Mucosa of stomach (tissue), 1 donor: ENCODE measurements around the gene UNC79.
"Not testable (repeated sequence)": the region's sequence is repeated elsewhere in the genome, so short reads cannot be mapped to it uniquely, and the experiment has no call there.

Experiments
- H3K27me3 ChIP-seq: one replicate; pipeline ENCODE4 v1.7.0; 2013; ENCODE audit warnings: mild to moderate bottlenecking, low read length; ENCODE audit not compliant: control insufficient read depth, insufficient read depth
- H3K36me3 ChIP-seq: one replicate; pipeline ENCODE4 v1.7.0; 2013; ENCODE audit warnings: low read length; ENCODE audit not compliant: control insufficient read depth, insufficient read depth
- H3K4me1 ChIP-seq: one replicate; pipeline ENCODE4 v1.7.0; 2013; ENCODE audit warnings: mild to moderate bottlenecking, low read length; ENCODE audit not compliant: control insufficient read depth, insufficient read depth
- H3K4me3 ChIP-seq: one replicate; pipeline ENCODE4 v1.7.0; 2013; ENCODE audit warnings: low read length
- H3K9ac ChIP-seq: one replicate; pipeline ENCODE4 v1.7.0; 2013; ENCODE audit warnings: mild to moderate bottlenecking, low read length, moderate library complexity
- H3K9me3 ChIP-seq: one replicate; pipeline ENCODE4 v1.7.0; 2013; ENCODE audit warnings: mild to moderate bottlenecking, low read length, moderate library complexity; ENCODE audit not compliant: control insufficient read depth
- donor health status: Pancreatic carcinoma.

The UNC79 gene

DNA sequence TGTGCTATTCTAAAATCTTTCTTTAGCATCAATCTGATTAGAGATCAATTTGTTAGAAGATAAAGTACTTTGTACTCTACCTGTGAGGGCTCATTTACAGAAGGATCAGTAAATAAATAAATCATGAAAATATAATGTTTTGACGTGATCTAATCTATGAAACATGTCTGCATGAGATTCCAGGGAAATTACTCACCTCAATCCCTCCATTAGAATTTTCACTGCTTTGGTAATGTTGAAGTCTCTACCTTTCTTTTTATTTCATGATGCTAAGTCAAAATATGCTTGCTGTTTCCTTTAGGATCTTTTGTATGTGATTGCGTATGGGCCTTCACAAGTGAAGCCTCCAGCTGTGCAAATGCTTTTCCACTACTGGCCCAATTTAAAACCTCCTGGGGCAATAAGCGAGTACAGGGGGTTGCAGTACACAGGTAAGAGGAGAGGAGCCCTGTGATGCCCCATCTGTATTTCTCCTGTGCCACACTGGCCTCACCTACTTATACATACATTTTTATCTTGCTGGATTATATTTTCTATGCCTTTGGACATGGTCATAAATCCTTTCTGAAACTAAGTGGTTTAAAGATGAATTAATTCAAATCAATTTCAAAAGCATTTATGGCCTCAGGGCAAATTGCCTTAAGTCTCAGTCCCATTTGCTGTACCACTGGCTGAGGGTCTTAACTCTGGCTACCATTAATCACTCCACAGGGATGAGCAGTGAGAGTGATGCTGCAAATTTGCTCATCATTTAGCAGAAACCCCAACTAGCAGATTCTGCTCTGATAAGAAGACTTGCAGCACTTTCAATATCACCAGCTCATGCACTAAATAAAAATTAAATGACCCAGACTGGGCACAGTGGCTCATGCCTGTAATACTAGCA, 66.4 kb downstream of the UNC79 start:
- Histone ChIP-seq H3K36me3 (no peaks in the 10 kb centered on the region), H3K9ac (no peak overlapping the region), H3K4me3 (no peak overlapping the region), H3K27me3 (no peaks in the 10 kb centered on the region), H3K9me3 (no peaks in the 10 kb centered on the region), H3K4me1 (no peaks in the 10 kb centered on the region)

- H3K9ac ChIP-seq: no peak overlapping the region
- H3K27me3 ChIP-seq: no peaks in the 10 kb centered on the region
- no peaks in the 10 kb centered on the region for H3K9me3 ChIP-seq
- no peaks in the 10 kb centered on the region for H3K4me1 ChIP-seq
- H3K4me3 ChIP-seq: no peak overlapping the region
- no peaks in the 10 kb centered on the region for H3K36me3 ChIP-seq
Measured at GRCh38 chr14:93510056-93510455, 79.3 kb downstream of the UNC79 start.

DNA sequence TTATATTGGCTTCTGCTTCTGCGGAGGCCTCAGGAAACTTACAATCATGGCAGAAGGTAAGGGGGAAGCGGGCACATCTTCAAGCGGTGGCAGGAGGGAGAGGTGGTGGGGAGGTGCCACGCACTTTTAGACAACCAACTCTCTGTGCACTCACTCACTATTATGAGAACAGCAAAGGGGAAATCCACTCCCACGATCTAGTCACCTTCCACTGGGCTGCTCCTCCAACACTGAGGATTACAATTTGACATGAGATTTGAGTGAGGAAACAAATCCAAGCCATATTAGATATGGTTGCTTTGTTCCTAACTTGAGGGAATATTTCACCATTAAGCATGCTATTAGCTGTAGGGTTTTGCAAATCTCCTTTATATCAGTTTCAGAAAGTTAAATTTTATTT, 80.3 kb downstream of the UNC79 start:
- H3K4me3 ChIP-seq: no peak overlapping the region
- H3K36me3 ChIP-seq: no peaks in the 10 kb centered on the region
- no peaks in the 10 kb centered on the region for H3K4me1 ChIP-seq
- H3K27me3 ChIP-seq: no peaks in the 10 kb centered on the region
- H3K9me3 ChIP-seq: no peaks in the 10 kb centered on the region
- H3K9ac ChIP-seq: no peak overlapping the region

DNA sequence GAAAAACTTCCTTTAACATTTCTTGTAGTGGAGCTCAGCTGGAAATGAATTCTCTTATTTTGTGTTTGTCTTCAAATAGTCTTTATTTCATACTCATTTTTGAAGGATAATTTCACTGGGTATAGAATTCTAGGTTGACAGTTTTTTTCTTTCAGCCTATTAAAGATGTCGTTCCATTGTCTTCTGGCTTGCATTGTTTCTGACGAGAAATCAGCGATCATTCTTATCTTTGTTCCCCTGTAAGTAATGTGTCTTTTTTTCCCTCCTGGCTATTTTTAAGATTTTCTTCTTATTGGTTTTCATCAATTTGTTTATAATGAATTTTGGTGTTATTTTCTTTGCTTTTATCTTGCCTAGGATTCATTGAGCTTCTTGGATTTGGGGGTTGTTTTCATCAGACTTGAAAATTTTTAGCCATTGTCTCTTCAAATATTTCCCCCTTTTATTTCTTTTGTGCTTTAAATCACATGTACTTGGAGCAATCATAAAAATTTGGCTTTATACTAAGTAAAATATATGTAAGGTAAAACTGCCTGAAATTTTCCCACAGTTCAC, 89.4 kb downstream of the UNC79 start:
- Histone ChIP-seq H3K36me3 (no peaks in the 10 kb centered on the region), H3K4me1 (no peaks in the 10 kb centered on the region), H3K9me3 (no peaks in the 10 kb centered on the region), H3K9ac (no peak overlapping the region), H3K4me3 (no peak overlapping the region), H3K27me3 (no peaks in the 10 kb centered on the region)

DNA sequence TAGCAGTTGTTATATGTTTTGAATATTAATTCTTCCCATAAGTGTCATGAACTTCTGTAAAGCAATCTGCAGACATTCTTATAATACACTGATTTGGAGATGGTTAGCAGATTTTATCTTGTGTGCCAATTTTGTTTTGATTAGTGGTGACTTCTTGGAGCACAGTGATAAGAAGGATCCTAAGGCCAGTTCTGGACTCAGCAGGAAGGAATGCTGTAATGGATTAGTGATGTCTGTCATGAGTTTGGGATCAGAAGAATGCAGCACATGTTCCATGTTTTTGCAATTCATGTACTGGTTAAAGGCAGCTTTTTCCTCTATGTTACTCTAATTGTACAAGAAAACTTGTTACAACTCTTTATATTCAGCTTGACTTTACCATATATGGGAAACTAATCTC, 91.5 kb downstream of the UNC79 start:
- Histone ChIP-seq H3K4me1 (no peaks in the 10 kb centered on the region), H3K4me3 (no peak overlapping the region), H3K9me3 (no peaks in the 10 kb centered on the region)

DNA sequence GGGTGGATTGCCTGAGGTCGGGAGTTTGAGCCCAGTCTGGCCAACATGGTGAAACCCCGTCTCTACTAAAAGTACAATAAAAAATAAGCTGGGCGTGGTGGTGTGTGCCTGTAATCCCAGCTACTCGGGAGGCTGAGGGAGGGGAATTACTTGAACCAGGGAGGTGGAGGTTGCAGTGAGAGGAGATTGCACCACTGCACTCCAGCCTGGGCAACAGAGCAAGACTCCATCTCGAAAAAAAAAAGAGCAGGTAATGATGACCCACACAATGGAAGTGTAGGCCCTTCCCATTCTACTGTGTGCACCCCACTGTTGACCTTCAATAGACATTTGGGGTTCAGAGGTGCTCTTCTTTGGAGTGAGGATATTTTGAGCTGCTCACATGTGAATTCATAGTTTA, 94.5 kb downstream of the UNC79 start:
- not testable (repeated sequence) for H3K27me3 ChIP-seq, H3K9ac ChIP-seq, H3K4me3 ChIP-seq, H3K4me1 ChIP-seq, H3K9me3 ChIP-seq, H3K36me3 ChIP-seq

More for the DNA sequence above, 91.5 kb downstream of the UNC79 start:
- Histone ChIP-seq H3K27me3 (no peaks in the 10 kb centered on the region), H3K9ac (no peak overlapping the region), H3K36me3 (no peaks in the 10 kb centered on the region)

DNA sequence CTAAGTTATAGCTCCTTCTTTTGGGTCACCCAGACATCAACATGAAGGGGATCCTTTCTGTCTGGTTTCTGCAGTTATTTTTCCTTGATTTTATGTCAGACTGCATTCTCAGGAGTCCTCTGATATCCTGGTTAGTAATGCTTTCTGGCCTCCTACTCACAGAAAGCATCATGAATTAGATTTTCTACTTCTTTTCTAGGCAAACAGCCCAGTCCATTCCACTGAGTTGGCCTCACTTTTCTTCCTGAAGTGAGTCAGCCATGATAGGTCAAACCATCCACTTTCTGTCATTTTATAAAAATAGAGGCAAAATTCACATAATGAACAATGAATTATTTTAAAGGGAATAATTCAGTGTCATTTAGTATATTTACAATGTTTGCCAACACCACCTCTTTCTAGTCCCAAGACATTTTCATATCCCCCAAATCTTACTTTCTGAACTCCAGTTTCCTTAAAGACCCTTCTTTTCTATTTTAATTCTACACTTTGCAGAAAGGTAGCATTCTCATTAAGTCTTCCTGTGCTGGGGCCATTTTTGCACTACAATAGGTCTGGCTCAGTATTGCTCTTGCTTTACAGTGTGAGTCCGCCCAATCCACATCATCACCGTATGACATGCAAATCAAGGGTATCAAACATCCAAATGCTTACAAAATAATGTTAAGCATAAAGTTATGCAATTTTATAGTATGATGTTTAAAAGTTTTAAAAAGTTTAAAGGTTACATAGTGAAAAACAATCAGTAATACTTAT, 95.1 kb downstream of the UNC79 start:
- Histone ChIP-seq H3K9ac (no peak overlapping the region), H3K9me3 (no peaks in the 10 kb centered on the region), H3K4me1 (no peaks in the 10 kb centered on the region), H3K36me3 (no peaks in the 10 kb centered on the region), H3K4me3 (no peak overlapping the region), H3K27me3 (no peaks in the 10 kb centered on the region)

DNA sequence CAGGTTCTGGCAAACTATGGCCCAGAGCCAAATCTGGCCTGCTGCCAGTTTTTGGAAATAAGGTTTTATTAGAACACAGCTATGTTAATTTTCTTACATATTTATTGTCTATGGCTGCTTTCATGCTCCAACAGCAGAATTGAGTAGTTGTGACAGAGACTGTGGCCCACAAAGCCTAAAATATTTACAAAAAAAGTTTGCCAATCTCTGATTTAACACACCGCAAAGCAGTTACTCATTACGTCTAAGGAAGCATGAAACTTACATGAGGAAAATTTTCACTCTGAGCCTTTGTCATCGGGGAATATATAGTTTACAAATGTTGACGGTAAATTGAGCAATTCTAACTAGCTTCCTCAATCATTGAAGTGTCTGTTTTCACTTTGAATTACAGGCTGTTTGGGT, 96.5 kb downstream of the UNC79 start:
- no peak overlapping the region for H3K4me3 ChIP-seq
- no peaks in the 10 kb centered on the region for H3K36me3 ChIP-seq
- no peaks in the 10 kb centered on the region for H3K4me1 ChIP-seq
- H3K9me3 ChIP-seq: no peaks in the 10 kb centered on the region
- no peaks in the 10 kb centered on the region for H3K27me3 ChIP-seq
- H3K9ac ChIP-seq: no peak overlapping the region

DNA sequence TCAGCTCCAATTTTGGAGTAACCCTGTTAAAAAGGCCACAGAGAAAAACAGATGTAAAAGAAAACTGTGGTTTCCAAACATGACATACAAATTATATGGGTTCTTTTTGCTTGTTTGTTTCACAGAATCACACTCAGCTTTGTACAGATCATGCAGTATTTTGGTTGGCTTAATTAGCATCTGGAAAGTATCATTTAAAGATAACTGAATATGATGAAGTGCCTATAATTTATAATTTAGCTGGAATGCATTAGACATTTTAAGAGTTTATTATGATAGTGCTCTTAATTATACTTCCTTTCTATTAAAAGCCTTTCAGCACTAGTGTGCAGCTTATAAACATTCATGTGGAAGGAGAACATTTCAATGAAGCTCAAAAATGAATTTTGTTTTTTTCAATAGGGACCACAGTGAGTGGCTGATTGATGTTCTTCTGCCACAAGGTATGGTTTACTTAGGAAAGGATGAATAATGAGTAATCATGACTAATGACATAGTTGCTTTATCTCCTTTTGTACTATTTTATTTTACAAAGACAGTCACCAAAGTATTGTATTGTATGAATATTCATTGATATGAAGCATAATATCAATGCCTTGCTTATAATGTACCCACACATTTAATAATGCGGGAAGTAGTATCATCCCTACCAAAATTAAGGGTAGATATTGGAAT, 98.3 kb downstream of the UNC79 start:
- no peak overlapping the region for H3K4me3 ChIP-seq
- no peaks in the 10 kb centered on the region for H3K9me3 ChIP-seq
- no peak overlapping the region for H3K9ac ChIP-seq
- no peaks in the 10 kb centered on the region for H3K27me3 ChIP-seq
- H3K36me3 ChIP-seq: no peaks in the 10 kb centered on the region
- H3K4me1 ChIP-seq: no peaks in the 10 kb centered on the region

- H3K4me3 ChIP-seq: no peak overlapping the region
- H3K4me1 ChIP-seq: no peaks in the 10 kb centered on the region
- no peaks in the 10 kb centered on the region for H3K27me3 ChIP-seq
- H3K9ac ChIP-seq: no peak overlapping the region
- H3K9me3 ChIP-seq: no peaks in the 10 kb centered on the region
- H3K36me3 ChIP-seq: no peaks in the 10 kb centered on the region
Measured at GRCh38 chr14:93531644-93532043, 100.9 kb downstream of the UNC79 start.

GRCh38 chr14:93532541-93532940, 101.8 kb downstream of the UNC79 start:
- H3K36me3 ChIP-seq: no peaks in the 10 kb centered on the region
- H3K27me3 ChIP-seq: no peaks in the 10 kb centered on the region
- H3K9ac ChIP-seq: no peak overlapping the region
- no peaks in the 10 kb centered on the region for H3K9me3 ChIP-seq
- no peak overlapping the region for H3K4me3 ChIP-seq
- no peaks in the 10 kb centered on the region for H3K4me1 ChIP-seq

DNA sequence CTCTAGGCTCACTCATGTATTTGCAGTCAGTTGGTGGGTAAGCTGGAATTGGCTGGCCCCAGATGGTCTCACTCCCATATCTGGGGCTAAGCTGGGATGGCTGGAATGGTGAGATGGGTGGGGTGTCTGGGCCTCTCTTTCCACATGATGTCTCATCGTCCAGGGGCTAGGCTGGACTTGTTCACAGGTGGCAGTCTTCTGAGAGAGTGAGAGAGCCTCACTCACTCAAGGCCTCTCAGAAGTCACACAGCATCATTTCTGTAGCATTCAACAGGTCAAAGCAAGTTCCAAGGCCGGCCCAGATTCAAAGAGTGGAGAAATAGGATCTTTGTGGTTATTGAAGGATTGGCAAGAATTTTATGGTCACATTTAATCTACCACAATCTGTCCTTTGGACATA, 102.7 kb downstream of the UNC79 start:
- H3K4me3 ChIP-seq: no peak overlapping the region

More for the DNA sequence above, 102.7 kb downstream of the UNC79 start:
- Histone ChIP-seq H3K9me3 (no peaks in the 10 kb centered on the region), H3K36me3 (no peaks in the 10 kb centered on the region), H3K9ac (no peak overlapping the region), H3K4me1 (no peaks in the 10 kb centered on the region), H3K27me3 (no peaks in the 10 kb centered on the region)
